SK-N-MC (cell line): Measurements from ENCODE around the gene TICRR.
A peak's percentile ranks its signal among the peaks of the same experiment; 100 is the strongest.

Source experiments
- EZH2 ChIP-seq: fragments of 200-600 bp; sonication (generic); IDR thresholded peaks from one replicate; pipeline ENCODE4 v1.6.1; 2017; ENCODE audit warnings: antibody characterized with exemption
- POLR2AphosphoS5 ChIP-seq: IDR thresholded peaks from 2 replicates; pipeline ENCODE4 v1.6.1; 2012; ENCODE audit warnings: mild to moderate bottlenecking, low read depth, low read length, borderline replicate concordance

- TF ChIP-seq EZH2 (no peak), POLR2AphosphoS5 (peak; percentile 68; the same call in 1 of the 2 replicates)
Observed at GRCh38 chr15:89654847-89655805, 79.9 kb downstream of the TICRR start, which contains the start of gene KIF7.
